Erythroblast (primary cell): ENCODE data around the gene CDKAL1.

Source experiments
- GATA1 ChIP-seq: IDR thresholded peaks from 2 replicates; pipeline ENCODE4 v1.6.1; 2011; ENCODE audit warnings: low read depth, mild to moderate bottlenecking, control low read depth, low read length, moderate library complexity
- POLR2A ChIP-seq: IDR thresholded peaks from 2 replicates; pipeline ENCODE4 v1.6.1; 2011; ENCODE audit warnings: mild to moderate bottlenecking, low read length

- TF ChIP-seq POLR2A (no peak), GATA1 (no peak)
Measured at GRCh38 chr6:20673458-20673857, 139.2 kb downstream of the CDKAL1 start.
